ENCODE data around the gene CASR.

The CASR gene

GRCh38 chr3:122247087-122247824 lies 63.8 kb downstream of the CASR start:
- no peak for TF ChIP-seq CTCF (conservative IDR thresholded peaks at IDR 0.05; ENCODE audit: low read depth, low read length)
- no peak for DNase-seq (ENCODE audit: low read depth)
- H3K4me3 ChIP-seq (ENCODE audit: low read length) = no peak overlapping the region

GRCh38 chr3:122247825-122248185 lies 64.3 kb downstream of the CASR start:
- DNase-seq (ENCODE audit: low read depth) = no peak
- no peak for TF ChIP-seq CTCF (conservative IDR thresholded peaks at IDR 0.05; ENCODE audit: low read depth, low read length)
- no peak overlapping the region for H3K4me3 ChIP-seq (ENCODE audit: low read length)

- DNase-seq (ENCODE audit: low read depth) = no peak
- TF ChIP-seq CTCF (conservative IDR thresholded peaks at IDR 0.05; ENCODE audit: low read depth, low read length) = no peak
- H3K4me3 ChIP-seq (ENCODE audit: low read length) = no peak overlapping the region
Observed at GRCh38 chr3:122251428-122251827, 68.0 kb downstream of the CASR start.

GRCh38 chr3:122253581-122253980 lies 70.1 kb downstream of the CASR start:
- no peak overlapping the region for H3K4me3 ChIP-seq (ENCODE audit: low read length)
- no peak for DNase-seq (ENCODE audit: low read depth)
- TF ChIP-seq CTCF (conservative IDR thresholded peaks at IDR 0.05; ENCODE audit: low read depth, low read length) = no peak

- no peak for DNase-seq (ENCODE audit: low read depth)
- H3K4me3 ChIP-seq (ENCODE audit: low read length) = no peak overlapping the region
- no peak for TF ChIP-seq CTCF (conservative IDR thresholded peaks at IDR 0.05; ENCODE audit: low read depth, low read length)
Observed at GRCh38 chr3:122255757-122256439, 72.4 kb downstream of the CASR start.

GRCh38 chr3:122257644-122258364 lies 74.3 kb downstream of the CASR start:
- no peak for TF ChIP-seq CTCF (conservative IDR thresholded peaks at IDR 0.05; ENCODE audit: low read depth, low read length)

More at GRCh38 chr3:122257644-122258364, 74.3 kb downstream of the CASR start:
- no peak for DNase-seq (ENCODE audit: low read depth)
- H3K4me3 ChIP-seq (ENCODE audit: low read length) = no peak overlapping the region
